Aorta (tissue), 5 donors: ENCODE data around the gene DNM1. TPM values are rescaled to one million over a fixed set of nuclear protein-coding genes. Genes with fewer than 3 reads are reported as not detected.

ENCODE experiments used
- ATAC-seq: fragments of 200-7000 bp; cut with Tn5 transposase; one replicate; pipeline ENCODE4 v1.9.1; 2022; ENCODE audit warnings: moderate library complexity; ENCODE audit not compliant: low FRiP score
- DNase-seq, 2 donors: peaks; one replicate each; pipeline ENCODE4 v3.0.0-alpha.2; 2020
- H3K27ac ChIP-seq, 2 donors: one replicate each; pipeline ENCODE4 v1.5.1; 2013; ENCODE audit warnings: low read length in 2 of 2, mild to moderate bottlenecking in 2 of 2, moderate library complexity in 2 of 2, control low read depth in 1 of 2, inconsistent platforms in 1 of 2, low read depth in 1 of 2
- H3K27me3 ChIP-seq, 2 donors: one replicate each; pipeline ENCODE4 v1.6.1; 2013; ENCODE audit warnings: control low read depth in 1 of 2, low read length in 1 of 2, mild to moderate bottlenecking in 1 of 2, moderate library complexity in 1 of 2; ENCODE audit not compliant: insufficient read depth in 2 of 2, control insufficient read depth in 1 of 2
- H3K36me3 ChIP-seq, 2 donors: one replicate each; pipeline ENCODE4 v1.6.1; 2013; ENCODE audit warnings: control low read depth in 1 of 2, low read length in 1 of 2, mild to moderate bottlenecking in 1 of 2; ENCODE audit not compliant: insufficient read depth in 2 of 2, control insufficient read depth in 1 of 2
- H3K4me1 ChIP-seq, 2 donors: one replicate each; pipeline ENCODE4 v1.6.1; 2013; ENCODE audit warnings: low read length in 2 of 2, control low read depth in 1 of 2, mild to moderate bottlenecking in 1 of 2, moderate library complexity in 1 of 2; ENCODE audit not compliant: insufficient read depth in 2 of 2, control insufficient read depth in 1 of 2
- H3K4me3 ChIP-seq, 2 donors: one replicate each; pipeline ENCODE4 v1.5.1; 2013; ENCODE audit warnings: low read length in 2 of 2, control low read depth in 1 of 2, mild to moderate bottlenecking in 1 of 2
- H3K9me3 ChIP-seq: one replicate; pipeline ENCODE4 v1.6.1; 2013; ENCODE audit warnings: mild to moderate bottlenecking, low read length; ENCODE audit not compliant: control insufficient read depth
- WGBS, 2 donors: extraction: QIAGEN DNeasy Blood & Tissue Kit; methylation state at CpG; one replicate each; pipeline ENCODE4 v1.1.7; 2013; 5-methylcytosine and 5-hydroxymethylcytosine counted together
- intact Hi-C, 2 donors: fragments of 100-400 bp; cut with DNase I; formaldehyde crosslinking; loops; one replicate each; pipeline versions ENCODE4 v1.14.2 to v1.15.0; 2022
- polyA plus RNA-seq, 2 donors: library from polyadenylated mRNA; stranded (reverse); fragments of 200-250 nt; gene quantifications; one replicate each; pipeline ENCODE4 v1.2.3, GENCODE V29; 2013
- total RNA-seq, 2 donors: library from RNA; stranded (reverse); fragmentation: NEBNext Ultra II Directional; extraction: Animal tissue kit (Norgen Biotek cat#: 25700); gene quantifications; one replicate each; pipeline ENCODE4 v1.2.1, GENCODE V29; 2021
- donor health status: healthy with polysubstance abuse.
- donor health status: Bipolar disorder and iron deficiency.
- donor health status: DM: no; HTN: no; CAD: no.
- donor health status: DM: no; HTN: no; CAD: no.
- donor health status: DM: yes; HTN: yes; CAD: no.

DNM1 gene
- total and polyA plus RNA-seq, 4 donors, result 0.43 to 114 (median 5.7) TPM

DNA sequence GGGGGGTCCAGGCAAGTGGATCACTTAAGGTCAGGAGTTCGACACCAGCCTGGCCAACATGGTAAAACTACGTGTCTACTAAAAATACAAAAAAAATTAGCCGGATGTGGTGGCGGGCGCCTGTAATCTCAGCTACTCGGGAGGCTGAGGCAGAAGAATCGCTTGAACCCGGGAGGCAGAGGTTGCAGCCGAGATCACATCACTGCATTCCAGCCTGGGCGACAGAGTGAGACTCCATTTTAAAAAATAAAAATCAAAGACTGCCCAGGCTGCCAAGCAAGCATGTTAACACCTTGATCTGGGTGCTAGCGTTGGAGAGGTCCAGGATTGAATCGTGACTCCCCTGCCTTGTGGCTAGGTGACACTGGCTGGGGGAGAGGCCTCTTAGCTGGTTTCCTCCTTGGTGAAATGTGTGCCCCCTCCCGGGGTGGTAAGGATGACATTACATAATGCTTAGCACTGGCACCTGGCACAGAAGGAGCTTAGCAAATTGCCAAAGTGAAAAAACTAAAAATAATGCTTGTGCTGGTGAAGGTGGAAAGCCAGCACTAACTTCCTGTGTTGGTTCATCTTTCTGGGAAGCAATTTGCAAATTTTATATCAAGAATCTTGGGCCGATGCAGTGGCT is 9.6 kb upstream of the DNM1 start:
- Histone ChIP-seq H3K27ac (peak overlapping the region in 1 of 2 donors; percentile 66), H3K4me1 (no peaks in the 10 kb centered on the region), H3K36me3 (no peaks in the 10 kb centered on the region), H3K27me3 (no peaks in the 10 kb centered on the region), H3K9me3 (no peaks in the 10 kb centered on the region), H3K4me3 (no peak overlapping the region)
- intact Hi-C loops, result no loop called here
- DNase-seq (no peak), ATAC-seq (no peak)
- 70 to 72% methylated on average over 14 of the region's 14 CpGs for WGBS, 2 donors

GRCh38 chr9:128201441-128202369 is 1.5 kb upstream of the DNM1 start:
- H3K36me3 ChIP-seq, result no peaks in the 10 kb centered on the region
- intact Hi-C loops, result no loop called here
- DNase-seq (no peak), ATAC-seq (no peak)
- no peak overlapping the region for H3K4me3 ChIP-seq
- H3K27me3 ChIP-seq, result no peaks in the 10 kb centered on the region
- no peaks in the 10 kb centered on the region for H3K4me1 ChIP-seq
- 86 to 87% methylated on average over 13 of the region's 13 CpGs for WGBS, 2 donors
- no peaks in the 10 kb centered on the region for H3K9me3 ChIP-seq
- no peak overlapping the region for H3K27ac ChIP-seq

DNA sequence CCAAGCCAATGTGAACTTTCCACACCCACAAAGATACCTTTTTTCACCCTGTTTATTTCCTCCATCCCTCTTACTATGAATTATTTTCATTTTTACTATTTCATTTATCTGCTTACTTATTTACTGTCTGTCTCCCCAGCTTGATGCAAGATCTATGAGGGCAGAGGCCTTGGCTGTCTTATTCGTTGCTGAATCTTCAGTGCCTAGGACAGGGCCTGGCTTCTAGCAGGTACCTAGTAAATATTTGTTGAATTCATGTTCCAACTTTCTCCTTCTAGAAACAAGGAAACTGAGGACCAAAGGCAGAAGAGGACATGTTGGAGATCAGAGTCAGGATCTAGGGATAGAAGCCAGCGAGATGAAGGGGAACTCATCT is 543 bp upstream of the DNM1 start:
- intact Hi-C loops, result no loop called here
- ATAC-seq, result no peak
- no peaks in the 10 kb centered on the region for H3K4me1 ChIP-seq
- DNase-seq, result no peak
- no peak overlapping the region for H3K4me3 ChIP-seq
- H3K9me3 ChIP-seq, result no peaks in the 10 kb centered on the region
- no peaks in the 10 kb centered on the region for H3K27me3 ChIP-seq
- WGBS, 2 donors, result 8 to 10% methylated on average over 2 of the region's 2 CpGs
- no peak overlapping the region for H3K27ac ChIP-seq
- no peaks in the 10 kb centered on the region for H3K36me3 ChIP-seq

GRCh38 chr9:128203707-128204551 is 750 bp downstream of the DNM1 start:
- 2 to 3% methylated on average over 38 to 67 of the region's 67 CpGs for WGBS, 2 donors
- Histone ChIP-seq H3K4me1 (no peaks in the 10 kb centered on the region), H3K4me3 (peak overlapping the region; percentile 29 to 38), H3K9me3 (no peaks in the 10 kb centered on the region), H3K36me3 (no peaks in the 10 kb centered on the region), H3K27me3 (no peaks in the 10 kb centered on the region), H3K27ac (no peak overlapping the region)
- DNase-seq, result peak in 1 of 2 donors; percentile 78
- peak; percentile 43 for ATAC-seq
- intact Hi-C loops, result no loop called here

DNA sequence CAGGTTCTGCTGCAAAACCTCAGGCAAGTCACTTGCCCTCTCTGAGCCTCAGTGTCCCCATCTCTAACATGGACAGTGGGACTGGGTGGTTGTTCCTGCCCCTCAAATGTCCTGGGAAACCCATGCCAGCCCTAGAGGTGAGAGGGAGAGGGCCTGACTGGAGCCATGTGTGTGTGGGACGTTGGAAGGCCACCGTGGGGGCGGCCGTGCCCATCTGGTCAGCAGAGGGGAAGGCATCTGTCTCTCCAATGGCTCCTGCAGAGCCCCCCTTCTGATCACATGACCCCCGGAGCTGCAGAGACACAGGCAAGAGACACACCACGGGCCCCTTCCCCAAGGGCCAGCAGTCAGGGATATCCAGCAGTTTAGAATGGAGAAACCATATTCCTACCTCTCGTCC is 1.7 kb downstream of the DNM1 start:
- H3K36me3 ChIP-seq, result no peaks in the 10 kb centered on the region
- no peak overlapping the region for H3K27ac ChIP-seq
- H3K9me3 ChIP-seq, result no peaks in the 10 kb centered on the region
- no peak for DNase-seq
- 76 to 81% methylated on average over 7 of the region's 7 CpGs for WGBS, 2 donors
- ATAC-seq, result no peak
- no peaks in the 10 kb centered on the region for H3K27me3 ChIP-seq
- intact Hi-C loops, result no loop called here
- no peak overlapping the region for H3K4me3 ChIP-seq
- H3K4me1 ChIP-seq, result no peaks in the 10 kb centered on the region

- H3K4me1 ChIP-seq, result no peaks in the 10 kb centered on the region
- H3K9me3 ChIP-seq, result no peaks in the 10 kb centered on the region
- 83 to 86% methylated on average over 16 of the region's 16 CpGs for WGBS, 2 donors
- intact Hi-C loops, result no loop called here
- H3K36me3 ChIP-seq, result no peaks in the 10 kb centered on the region
- no peaks in the 10 kb centered on the region for H3K27me3 ChIP-seq
- no peak overlapping the region for H3K27ac ChIP-seq
- ATAC-seq (no peak), DNase-seq (no peak)
- H3K4me3 ChIP-seq, result no peak overlapping the region
Measured at GRCh38 chr9:128205296-128205944, 2.2 kb downstream of the DNM1 start.

- WGBS, 2 donors, result 87 to 94% methylated on average over 3 of the region's 3 CpGs
- DNase-seq (no peak), ATAC-seq (no peak)
- H3K9me3 ChIP-seq, result no peaks in the 10 kb centered on the region
- no peaks in the 10 kb centered on the region for H3K4me1 ChIP-seq
- intact Hi-C loops, result no loop called here
- H3K4me3 ChIP-seq, result no peak overlapping the region
- H3K36me3 ChIP-seq, result no peaks in the 10 kb centered on the region
- no peak overlapping the region for H3K27ac ChIP-seq
- no peaks in the 10 kb centered on the region for H3K27me3 ChIP-seq
Measured at GRCh38 chr9:128206484-128206883, 3.3 kb downstream of the DNM1 start.
